CD4-positive, alpha-beta T cell (primary cell): ENCODE measurements around the gene LNPK. TPM values are rescaled to one million over a fixed set of nuclear protein-coding genes. Genes with fewer than 3 reads are reported as not detected.

Source experiments
- ATAC-seq: fragments of 200-7000 bp; cut with Tn5 transposase; one replicate; pipeline ENCODE4 v1.10.0; 2022; ENCODE audit warnings: mild to moderate bottlenecking; ENCODE audit not compliant: poor library complexity
- CTCF ChIA-PET: fragments of 350-600 bp; sonication (Branson Sonifier 250); formaldehyde crosslinking; loops from one replicate; lab custom pipeline; 2021; ENCODE audit warnings: antibody characterized with exemption, inconsistent platforms; lab: Charles Lee
- POLR2A ChIA-PET: fragments of 350-600 bp; sonication (Branson Sonifier 250); formaldehyde crosslinking; loops from one replicate; lab custom pipeline; 2021; ENCODE audit warnings: antibody characterized with exemption, inconsistent platforms; lab: Charles Lee
- DNase-seq, 14 experiments: peaks; one replicate each; pipeline ENCODE4 v3.0.0-alpha.2; 2013 to 2020; ENCODE audit warnings: mixed read lengths in 2 of 14
- H3K27ac ChIP-seq, 2 donors: one replicate each; pipeline versions ENCODE4 v1.5.1 to v1.7.0; 2013; ENCODE audit warnings: low read length in 2 of 2, low read depth in 1 of 2, mild to moderate bottlenecking in 1 of 2
- H3K27me3 ChIP-seq, 2 experiments: 1 replicate in 1 of 2; 2 replicates in 1 of 2; pipeline versions ENCODE4 v1.6.1 to v1.7.0; 2013; ENCODE audit warnings: low read length in 2 of 2, control low read depth in 1 of 2, mild to moderate bottlenecking in 1 of 2, moderate library complexity in 1 of 2; ENCODE audit not compliant: insufficient read depth in 2 of 2, control insufficient read depth in 1 of 2
- H3K36me3 ChIP-seq: one replicate; pipeline ENCODE4 v1.6.1; 2013; ENCODE audit warnings: low read length, control low read depth; ENCODE audit not compliant: insufficient read depth
- H3K4me1 ChIP-seq: one replicate; pipeline ENCODE4 v1.6.1; 2013; ENCODE audit warnings: low read length, control low read depth; ENCODE audit not compliant: insufficient read depth
- H3K4me3 ChIP-seq: one replicate; pipeline ENCODE4 v1.5.1; 2013; ENCODE audit warnings: mild to moderate bottlenecking, low read length, moderate library complexity
- H3K9me3 ChIP-seq, 2 experiments: 1 replicate in 1 of 2; 2 replicates in 1 of 2; pipeline versions ENCODE4 v1.6.1 to v1.7.0; 2013; ENCODE audit warnings: low read length in 2 of 2, mild to moderate bottlenecking in 2 of 2, control low read depth in 1 of 2, moderate library complexity in 1 of 2; ENCODE audit not compliant: control insufficient read depth in 1 of 2, insufficient read depth in 1 of 2
- H3K27ac Mint-ChIP-seq: one replicate; pipeline ENCODE4 v1.8.0; 2020; ENCODE audit warnings: mixed read lengths
- H3K27me3 Mint-ChIP-seq: one replicate; pipeline ENCODE4 v1.8.0; 2021; ENCODE audit warnings: mixed read lengths
- H3K36me3 Mint-ChIP-seq: one replicate; pipeline ENCODE4 v1.8.0; 2021; ENCODE audit warnings: low read depth, mixed read lengths
- H3K4me1 Mint-ChIP-seq: one replicate; pipeline ENCODE4 v1.8.0; 2021; ENCODE audit warnings: low read depth, mixed read lengths
- H3K4me3 Mint-ChIP-seq: one replicate; pipeline ENCODE4 v1.8.0; 2020; ENCODE audit warnings: mild to moderate bottlenecking, mixed read lengths
- H3K9me3 Mint-ChIP-seq: one replicate; pipeline ENCODE4 v1.8.0; 2020; ENCODE audit warnings: mixed read lengths
- intact Hi-C, 2 experiments: fragments of 100-400 bp; cut with DNase I in 1 of 2; cut with micrococcal nuclease in 1 of 2; formaldehyde crosslinking; loops; one replicate each; pipeline versions ENCODE4 v1.15.1 to v1.9.0; 2023 to 2025; cut with DNase I, micrococcal nuclease
- total RNA-seq, 174 experiments: library from RNA in 2 of 174; stranded (reverse) in 2 of 174; gene quantifications; one replicate each; pipeline ENCODE4 v1.2.3 and lab custom pipeline; 2021 to 2026
- TF ChIP-seq, protein P1 (sequence below): fragments of 200-600 bp; IDR thresholded peaks from one replicate; pipeline ENCODE4 v1.8.0; 2022; ENCODE audit warnings: antibody characterized with exemption, mild to moderate bottlenecking

LNPK gene
- total RNA-seq, 2 experiments from 2014 or later = 12.7 to 15.8 TPM

DNA sequence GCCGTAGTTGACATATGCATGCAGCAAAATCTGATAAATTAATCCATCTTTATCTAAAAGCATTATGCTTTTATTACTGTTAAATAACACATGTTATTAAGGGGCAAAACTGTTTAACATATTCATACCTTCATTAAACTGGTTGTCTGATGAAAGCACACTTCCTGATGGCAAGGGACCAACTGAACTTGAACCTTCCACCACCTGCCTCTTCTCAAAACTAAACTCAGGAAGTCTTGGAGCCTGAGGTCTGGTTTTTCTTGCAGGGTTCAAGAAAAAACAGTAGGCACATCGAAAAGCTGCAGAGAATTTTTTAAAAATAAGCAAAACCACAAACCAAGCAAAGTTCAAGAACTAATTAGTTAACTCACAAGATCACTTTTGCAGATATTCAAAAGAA is 64.9 kb downstream of the LNPK start:
- ChIA-PET CTCF (no interaction called here), POLR2A (no interaction called here)
- Mint-ChIP-seq H3K9me3 (no peaks in the 10 kb centered on the region), H3K36me3 (peaks cover 67% of the 10 kb centered on the region), H3K4me3 (no peak overlapping the region), H3K27me3 (no peaks in the 10 kb centered on the region), H3K27ac (no peak overlapping the region), H3K4me1 (no peaks in the 10 kb centered on the region)
- TF ChIP-seq, protein P1, sequence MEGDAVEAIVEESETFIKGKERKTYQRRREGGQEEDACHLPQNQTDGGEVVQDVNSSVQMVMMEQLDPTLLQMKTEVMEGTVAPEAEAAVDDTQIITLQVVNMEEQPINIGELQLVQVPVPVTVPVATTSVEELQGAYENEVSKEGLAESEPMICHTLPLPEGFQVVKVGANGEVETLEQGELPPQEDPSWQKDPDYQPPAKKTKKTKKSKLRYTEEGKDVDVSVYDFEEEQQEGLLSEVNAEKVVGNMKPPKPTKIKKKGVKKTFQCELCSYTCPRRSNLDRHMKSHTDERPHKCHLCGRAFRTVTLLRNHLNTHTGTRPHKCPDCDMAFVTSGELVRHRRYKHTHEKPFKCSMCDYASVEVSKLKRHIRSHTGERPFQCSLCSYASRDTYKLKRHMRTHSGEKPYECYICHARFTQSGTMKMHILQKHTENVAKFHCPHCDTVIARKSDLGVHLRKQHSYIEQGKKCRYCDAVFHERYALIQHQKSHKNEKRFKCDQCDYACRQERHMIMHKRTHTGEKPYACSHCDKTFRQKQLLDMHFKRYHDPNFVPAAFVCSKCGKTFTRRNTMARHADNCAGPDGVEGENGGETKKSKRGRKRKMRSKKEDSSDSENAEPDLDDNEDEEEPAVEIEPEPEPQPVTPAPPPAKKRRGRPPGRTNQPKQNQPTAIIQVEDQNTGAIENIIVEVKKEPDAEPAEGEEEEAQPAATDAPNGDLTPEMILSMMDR = no peak
- Histone ChIP-seq H3K27me3 (no peaks in the 10 kb centered on the region), H3K4me1 (no peaks in the 10 kb centered on the region), H3K4me3 (no peak overlapping the region), H3K27ac (no peak overlapping the region), H3K36me3 (peaks cover 19% of the 10 kb centered on the region), H3K9me3 (no peaks in the 10 kb centered on the region)
- intact Hi-C loops = no loop called here
- ATAC-seq (no peak), DNase-seq (no peak)

DNA sequence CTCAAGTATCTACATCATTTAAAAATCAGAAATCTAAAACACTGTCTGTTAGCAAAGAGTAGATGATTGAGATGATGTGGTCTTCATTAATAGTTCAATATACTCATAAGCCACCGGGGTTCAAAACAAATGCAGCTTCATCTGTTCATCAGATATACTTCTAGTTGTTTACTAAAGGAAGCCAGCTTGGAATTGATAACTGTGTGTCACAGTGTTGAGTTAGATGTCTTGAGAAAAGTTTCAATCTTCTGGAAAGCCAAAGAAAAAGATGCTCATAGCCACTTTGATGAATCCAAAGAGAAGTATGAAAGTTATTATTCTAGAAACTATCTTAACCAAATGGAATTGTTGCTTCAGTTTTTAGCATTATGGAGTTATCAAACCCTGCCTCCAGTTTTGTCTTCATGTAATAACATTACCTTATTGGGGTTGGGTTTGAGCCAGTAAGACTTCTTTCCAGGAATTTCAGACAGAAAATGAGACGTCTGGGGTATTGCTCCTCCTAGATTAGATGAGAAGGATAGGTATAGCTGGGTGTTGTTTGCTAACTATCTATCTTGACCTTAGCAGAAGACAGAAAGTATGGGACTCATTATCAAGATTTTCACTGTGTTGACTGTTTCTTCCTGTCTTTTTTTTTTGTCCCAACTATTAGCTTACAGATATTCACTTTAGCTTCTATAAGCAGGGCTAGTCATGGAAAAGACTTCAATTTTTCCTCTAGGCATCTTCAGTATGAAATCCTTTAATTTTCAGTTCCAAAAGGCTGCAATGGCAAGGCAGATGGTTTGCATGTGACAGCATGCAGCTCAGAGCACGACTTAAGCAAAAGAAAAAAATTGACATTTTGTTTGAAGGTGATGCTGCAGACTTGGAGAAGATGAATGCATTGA is 66.5 kb downstream of the LNPK start:
- no peak overlapping the region for H3K4me3 ChIP-seq
- Mint-ChIP-seq H3K36me3 (peaks cover 67% of the 10 kb centered on the region), H3K9me3 (no peaks in the 10 kb centered on the region), H3K27me3 (no peaks in the 10 kb centered on the region), H3K27ac (no peak overlapping the region), H3K4me1 (no peaks in the 10 kb centered on the region), H3K4me3 (no peak overlapping the region)
- intact Hi-C loops = no loop called here
- CTCF ChIA-PET = no interaction called here
- TF ChIP-seq, protein P1 = no peak
- DNase-seq (no peak), ATAC-seq (no peak)
- peaks cover 19% of the 10 kb centered on the region for H3K36me3 ChIP-seq
- H3K27me3 ChIP-seq = no peaks in the 10 kb centered on the region
- H3K9me3 ChIP-seq = no peaks in the 10 kb centered on the region
- H3K4me1 ChIP-seq = no peaks in the 10 kb centered on the region
- POLR2A ChIA-PET = no interaction called here
- H3K27ac ChIP-seq = no peak overlapping the region

DNA sequence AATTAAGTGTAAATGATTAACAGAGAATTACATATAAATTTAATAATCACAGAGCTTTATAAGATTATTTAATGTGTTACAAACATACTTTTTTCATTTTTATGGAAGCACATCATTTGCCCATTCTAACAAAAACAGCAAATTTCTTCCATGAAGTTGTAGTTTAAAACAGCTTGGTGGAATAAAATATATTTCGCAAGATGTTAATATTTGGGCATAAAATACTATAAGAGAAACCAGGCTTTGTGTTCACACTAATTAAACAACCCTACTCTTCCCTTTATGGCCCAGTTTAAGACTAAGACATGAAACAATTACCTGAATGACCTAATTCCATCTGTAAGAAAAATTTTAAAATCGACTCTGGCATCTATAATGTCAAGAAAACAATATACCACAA is 69.4 kb downstream of the LNPK start:
- Mint-ChIP-seq H3K27me3 (no peaks in the 10 kb centered on the region), H3K36me3 (peaks cover 63% of the 10 kb centered on the region), H3K9me3 (no peaks in the 10 kb centered on the region), H3K27ac (no peak overlapping the region), H3K4me1 (no peaks in the 10 kb centered on the region), H3K4me3 (no peak overlapping the region)
- POLR2A ChIA-PET = no interaction called here
- ATAC-seq = no peak
- Histone ChIP-seq H3K4me3 (no peak overlapping the region), H3K27ac (no peak overlapping the region), H3K27me3 (no peaks in the 10 kb centered on the region), H3K9me3 (no peaks in the 10 kb centered on the region), H3K4me1 (no peaks in the 10 kb centered on the region), H3K36me3 (peaks cover 19% of the 10 kb centered on the region)
- no peak for DNase-seq
- CTCF ChIA-PET = no interaction called here
- TF ChIP-seq, protein P1 = no peak
- intact Hi-C loops = no loop called here
